ENCODE measurements around the gene BCAR1. TPM values are rescaled to one million over a fixed set of nuclear protein-coding genes. Genes with fewer than 3 reads are reported as not detected.

Gene BCAR1
- total RNA-seq, 4 donors from 2014 or later = 14.1 to 34.1 (median 16.1) TPM

DNA sequence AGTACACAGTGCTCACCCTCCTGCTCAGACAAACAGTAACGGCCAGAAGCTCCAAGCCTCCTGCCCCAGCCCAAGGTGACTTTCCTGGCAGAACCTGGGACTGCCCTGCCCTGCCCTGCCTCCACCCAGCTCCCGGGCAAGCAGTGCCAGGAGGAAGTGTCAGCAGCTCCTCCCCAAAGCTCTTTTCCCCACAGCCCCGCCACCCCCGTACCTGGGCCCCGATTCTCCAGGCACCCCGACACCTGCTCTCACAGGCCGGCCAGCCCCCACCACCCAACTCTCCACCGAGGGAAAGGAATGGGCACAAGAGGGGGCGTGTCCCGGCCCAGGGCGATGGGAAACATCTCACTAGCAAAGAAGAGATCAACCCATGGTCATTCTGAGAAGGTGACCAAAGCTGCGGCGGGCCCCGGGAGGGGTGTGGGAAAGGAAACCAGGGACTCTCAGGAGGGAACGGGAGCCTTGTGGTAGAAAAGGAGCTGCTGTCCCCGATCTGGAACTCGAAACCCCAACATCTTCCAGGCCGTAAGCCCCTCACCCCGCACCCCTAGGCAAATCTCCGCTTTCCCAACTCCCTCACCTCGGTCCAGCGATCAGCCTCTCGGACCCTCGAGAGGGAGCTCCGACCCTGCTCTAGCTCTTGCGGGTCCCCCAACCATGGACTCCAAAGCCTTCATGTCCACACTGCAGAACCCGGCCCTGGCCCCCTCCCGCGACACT is 1.2 kb downstream of the BCAR1 start:
- TF ChIP-seq CTCF (IDR thresholded peaks at IDR 0.05; ENCODE audit: low read depth) = no peak

GRCh38 chr16:75249441-75249840 is 2.0 kb downstream of the BCAR1 start:
- no peak for TF ChIP-seq CTCF (IDR thresholded peaks at IDR 0.05; ENCODE audit: low read depth)

DNA sequence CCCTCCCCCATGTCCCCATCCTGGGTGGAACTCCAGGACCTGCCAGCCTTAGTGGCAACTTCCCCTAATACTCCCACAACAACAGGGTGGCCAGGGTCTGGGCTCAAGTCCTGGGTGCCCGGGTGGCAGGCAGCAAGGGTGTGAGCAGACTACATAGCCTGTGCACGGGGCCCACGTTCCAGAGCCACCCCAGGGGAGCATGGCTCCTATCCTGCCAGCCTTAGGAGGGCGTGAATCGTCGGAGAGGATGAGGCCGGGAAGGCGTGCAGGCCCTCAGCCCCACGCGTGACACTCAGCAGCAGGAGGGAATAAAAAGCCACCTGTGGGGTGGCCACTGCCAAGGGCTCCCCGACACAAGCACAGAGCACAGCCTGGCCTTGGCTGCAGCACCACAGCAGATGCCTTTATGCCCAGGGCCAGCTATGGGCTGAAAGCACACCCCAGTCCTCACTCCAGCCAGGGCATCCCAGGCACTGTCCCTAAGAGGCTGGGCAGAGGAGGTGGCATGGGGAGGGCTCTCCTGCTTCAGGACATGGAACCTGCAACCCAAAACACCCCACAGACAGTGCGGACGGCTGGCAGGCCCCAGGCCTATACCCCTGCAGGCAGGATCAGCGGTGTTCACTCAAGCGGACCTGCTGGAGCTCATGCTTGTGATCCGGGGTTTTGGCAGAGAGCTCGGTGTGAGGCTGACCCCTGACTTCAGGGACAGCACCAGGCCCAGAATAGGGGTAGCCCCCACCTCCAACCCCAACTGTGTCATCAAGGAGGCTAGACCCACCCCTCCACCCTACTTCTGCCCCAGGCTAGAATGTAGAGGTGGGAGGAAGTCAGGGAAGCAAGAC is 2.7 kb downstream of the BCAR1 start:
- TF ChIP-seq CTCF (IDR thresholded peaks at IDR 0.05; ENCODE audit: low read depth) = no peak

DNA sequence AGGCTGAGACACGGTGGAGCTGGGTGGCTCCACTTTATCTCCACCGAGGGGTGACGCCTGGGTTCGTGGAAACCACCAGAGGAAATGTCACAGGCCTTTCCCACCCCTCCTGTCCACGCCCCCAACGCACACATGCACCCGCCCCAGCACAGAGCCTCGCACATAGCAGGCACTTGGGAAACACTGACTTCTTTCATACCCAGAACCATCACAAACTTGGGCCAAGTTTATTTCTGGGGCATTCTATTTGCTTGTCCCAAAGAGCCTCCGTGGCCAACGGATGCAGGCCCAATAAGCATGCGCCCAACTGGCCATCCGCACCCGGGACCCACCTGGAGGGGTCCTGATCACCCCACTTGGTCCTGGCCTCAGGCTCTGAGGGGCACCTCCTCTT is 3.3 kb downstream of the BCAR1 start:
- no peak for TF ChIP-seq CTCF (IDR thresholded peaks at IDR 0.05; ENCODE audit: low read depth)

- no peak for TF ChIP-seq CTCF (IDR thresholded peaks at IDR 0.05; ENCODE audit: low read depth)
These were observed 4.2 kb downstream of the BCAR1 start for GRCh38 chr16:75247249-75247648.

GRCh38 chr16:75246504-75247205 is 4.8 kb downstream of the BCAR1 start:
- TF ChIP-seq CTCF (IDR thresholded peaks at IDR 0.05; ENCODE audit: low read depth) = no peak
